Hepatocyte (in vitro differentiated cells): ENCODE measurements around the gene MYLK3.

Experiments
- CTCF ChIP-seq: fragments of 200-600 bp; sonication (generic); IDR thresholded peaks from 2 replicates; pipeline ENCODE4 v1.5.1; 2016; ENCODE audit warnings: antibody characterized with exemption, mild to moderate bottlenecking; ENCODE audit not compliant: poor library complexity
- EZH2 ChIP-seq: fragments of 200-600 bp; sonication (generic); IDR thresholded peaks from 2 replicates; pipeline ENCODE4 v1.6.1; 2016; ENCODE audit warnings: antibody characterized with exemption, mild to moderate bottlenecking, borderline replicate concordance

DNA sequence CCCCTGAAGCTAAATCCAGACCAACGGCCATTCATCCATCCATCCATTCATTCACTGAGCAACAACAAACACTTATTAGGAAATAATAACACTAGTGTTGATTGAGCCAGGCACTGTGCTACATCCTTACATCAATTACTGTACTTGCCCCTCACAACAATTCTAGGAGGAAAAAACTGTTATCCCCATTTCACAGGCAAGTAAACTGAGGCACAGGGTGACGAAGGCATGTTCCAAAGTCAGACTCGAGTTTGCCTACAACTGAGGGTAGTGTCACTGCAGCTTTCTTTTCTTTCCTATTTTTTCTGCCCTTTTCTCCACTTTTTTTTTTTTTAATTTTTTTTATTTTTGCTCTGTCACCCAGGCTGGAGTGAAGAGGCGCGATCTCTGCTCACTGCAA is 11.2 kb upstream of the MYLK3 start:
- TF ChIP-seq EZH2 (no peak), CTCF (no peak)
